Heart right ventricle (tissue), 16 donors: Measurements from ENCODE around the gene MTMR10. TPM values are rescaled to one million over a fixed set of nuclear protein-coding genes. Genes with fewer than 3 reads are reported as not detected.

Experiments
- ATAC-seq, 8 donors: fragments of 200-7000 bp; cut with Tn5 transposase; one replicate each; pipeline ENCODE4 v1.9.1; 2020; ENCODE audit warnings: mild to moderate bottlenecking in 8 of 8, moderate library complexity in 8 of 8, moderate number of reproducible peaks in 1 of 8
- DNase-seq, 2 donors: peaks; one replicate each; pipeline ENCODE4 v3.0.0-alpha.2; 2020
- H3K27ac ChIP-seq, 10 donors: fragments of 200-600 bp; sonication (generic) in 2 of 10; one replicate each; pipeline versions ENCODE4 v1.5.0 to v1.8.0; 2020 to 2022; ENCODE audit warnings: mild to moderate bottlenecking in 3 of 10
- H3K27me3 ChIP-seq, 7 donors: fragments of 200-600 bp; one replicate each; pipeline ENCODE4 v1.8.0; 2021 to 2022; ENCODE audit warnings: mild to moderate bottlenecking in 2 of 7
- H3K36me3 ChIP-seq, 9 donors: fragments of 200-600 bp; sonication (generic) in 1 of 9; one replicate each; pipeline versions ENCODE4 v1.5.0 to v1.8.0; 2020 to 2022; ENCODE audit warnings: mild to moderate bottlenecking in 2 of 9
- H3K4me1 ChIP-seq, 9 donors: fragments of 200-600 bp; sonication (generic) in 1 of 9; one replicate each; pipeline versions ENCODE4 v1.5.0 to v1.8.0; 2020 to 2022; ENCODE audit warnings: mild to moderate bottlenecking in 4 of 9
- H3K4me3 ChIP-seq, 10 donors: fragments of 200-600 bp; sonication (generic) in 2 of 10; one replicate each; pipeline versions ENCODE4 v1.5.0 to v1.8.0; 2020 to 2022; ENCODE audit warnings: mild to moderate bottlenecking in 7 of 10, moderate library complexity in 2 of 10
- H3K9me3 ChIP-seq, 11 donors: fragments of 200-600 bp in 10 of 11; sonication (generic) in 2 of 11; one replicate each; pipeline versions ENCODE4 v1.5.0 to v1.8.0; 2013 to 2022; ENCODE audit warnings: mild to moderate bottlenecking in 2 of 11, control low read depth in 1 of 11, moderate library complexity in 1 of 11
- WGBS, 2 donors: extraction: QIAGEN DNeasy Blood & Tissue Kit; methylation state at CpG; one replicate each; pipeline ENCODE4 v1.1.7; 2013; ENCODE audit warnings: inconsistent platforms in 1 of 2; 5-methylcytosine and 5-hydroxymethylcytosine counted together
- intact Hi-C, 10 donors: fragments of 100-400 bp; cut with DNase I; formaldehyde crosslinking; loops; one replicate each; pipeline versions ENCODE4 v1.11.1 to v1.14.2; 2022
- polyA plus RNA-seq, 2 donors: library from polyadenylated mRNA; stranded (reverse); fragments of 200-250 nt; gene quantifications; one replicate each; pipeline ENCODE4 v1.2.3, GENCODE V29; 2013
- total RNA-seq, 10 donors: library from RNA; stranded (reverse); fragmentation: NEBNext Ultra II Directional in 3 of 10; extraction: Animal tissue kit (Norgen Biotek cat#: 25700) in 3 of 10; gene quantifications; one replicate each; pipeline versions ENCODE4 v1.2.1 to v1.2.4, GENCODE V29; 2021 to 2023
- TF ChIP-seq, protein P1 (sequence below), 9 donors: fragments of 200-600 bp; sonication (generic) in 2 of 9; IDR thresholded peaks; one replicate each; pipeline versions ENCODE4 v1.5.0 to v1.8.0; 2021 to 2022; ENCODE audit warnings: antibody characterized with exemption in 9 of 9, mild to moderate bottlenecking in 5 of 9, moderate library complexity in 1 of 9
- donor health status: Arrhythmogenic right ventricular cardiomyopathy.
- donor health status: ischemic (EF 13 %, LVEDD 7.1; RV severe dilation, severe dysfunction).
- donor health status: healthy with polysubstance abuse.
- donor health status: DM: no; HTN: yes; CAD: no.
- donor health status: DM: no; HTN: no; CAD: no.
- donor health status: ischemic (EF 25% LVEDD 6.9; RV normal size, moderate dysfunction).
- donor health status: ischemic (EF 25% LVEDD 5.7; RV mildly dilated, moderate dysfunction).
- donor health status: healthy.
- donor health status: DM: yes; HTN: yes; CAD: no.
- donor health status: Ischemic cardiomyopathy.
- donor health status: ischemic (EF 35%, LVEDD 5.7; RV mildly dilated, moderate dysfunction).
- donor health status: nonischemic (EF 11% LVEDD 7.7; RV severe dilation, severe dysfunction).
- donor health status: DM: yes; HTN: yes; CAD: no.
- donor health status: PGD.
- donor health status: ischemic (EF 29% LVEDD 5.4; RV normal size, mild dysfunction).
- donor health status: nonischemic (EF 23%, LVEDD 6.1; RV moderate dilation, normal function).

MTMR10 gene
- total and polyA plus RNA-seq, 12 donors = 9.4 to 50.1 (median 29.2) TPM

DNA sequence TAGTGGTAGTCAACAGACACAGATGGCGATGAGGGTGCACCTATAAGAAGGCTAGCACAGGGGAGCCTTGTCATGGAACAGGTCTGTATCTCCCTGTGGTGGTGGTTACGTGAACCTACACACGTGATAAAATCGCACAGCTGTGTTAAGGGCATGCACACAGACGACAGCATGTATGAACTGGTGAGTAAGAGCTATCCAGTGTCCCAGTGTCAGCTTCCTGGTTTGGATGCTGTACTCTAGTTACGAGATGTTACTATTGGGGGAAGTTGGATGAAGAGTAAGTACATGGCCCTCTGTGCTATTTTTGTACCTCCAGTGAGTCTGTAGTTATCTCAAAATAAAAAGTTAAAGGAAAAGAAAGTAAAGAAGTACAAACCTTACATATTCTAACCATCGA lies 38.2 kb downstream of the MTMR10 start:
- ATAC-seq (peak; percentile 33 to 91 (median 78)), DNase-seq (no peak)
- Histone ChIP-seq H3K36me3 (peaks cover 0 to 100% (median 91%) of the 10 kb centered on the region in 9 donors), H3K27me3 (no peaks in the 10 kb centered on the region), H3K4me1 (peaks cover 0 to 27% (median 17%) of the 10 kb centered on the region in 9 donors), H3K4me3 (no peak overlapping the region), H3K27ac (peak overlapping the region in 4 of 10 donors; percentile 35 to 53 (median 47)), H3K9me3 (peaks cover 0 to 10% (median 0%) of the 10 kb centered on the region in 11 donors)
- TF ChIP-seq, protein P1, sequence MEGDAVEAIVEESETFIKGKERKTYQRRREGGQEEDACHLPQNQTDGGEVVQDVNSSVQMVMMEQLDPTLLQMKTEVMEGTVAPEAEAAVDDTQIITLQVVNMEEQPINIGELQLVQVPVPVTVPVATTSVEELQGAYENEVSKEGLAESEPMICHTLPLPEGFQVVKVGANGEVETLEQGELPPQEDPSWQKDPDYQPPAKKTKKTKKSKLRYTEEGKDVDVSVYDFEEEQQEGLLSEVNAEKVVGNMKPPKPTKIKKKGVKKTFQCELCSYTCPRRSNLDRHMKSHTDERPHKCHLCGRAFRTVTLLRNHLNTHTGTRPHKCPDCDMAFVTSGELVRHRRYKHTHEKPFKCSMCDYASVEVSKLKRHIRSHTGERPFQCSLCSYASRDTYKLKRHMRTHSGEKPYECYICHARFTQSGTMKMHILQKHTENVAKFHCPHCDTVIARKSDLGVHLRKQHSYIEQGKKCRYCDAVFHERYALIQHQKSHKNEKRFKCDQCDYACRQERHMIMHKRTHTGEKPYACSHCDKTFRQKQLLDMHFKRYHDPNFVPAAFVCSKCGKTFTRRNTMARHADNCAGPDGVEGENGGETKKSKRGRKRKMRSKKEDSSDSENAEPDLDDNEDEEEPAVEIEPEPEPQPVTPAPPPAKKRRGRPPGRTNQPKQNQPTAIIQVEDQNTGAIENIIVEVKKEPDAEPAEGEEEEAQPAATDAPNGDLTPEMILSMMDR (IDR thresholded peaks at IDR 0.05) = no peak
- intact Hi-C loops = no loop called here
- WGBS, 2 donors = 77 to 81% methylated on average over 7 of the region's 7 CpGs

DNA sequence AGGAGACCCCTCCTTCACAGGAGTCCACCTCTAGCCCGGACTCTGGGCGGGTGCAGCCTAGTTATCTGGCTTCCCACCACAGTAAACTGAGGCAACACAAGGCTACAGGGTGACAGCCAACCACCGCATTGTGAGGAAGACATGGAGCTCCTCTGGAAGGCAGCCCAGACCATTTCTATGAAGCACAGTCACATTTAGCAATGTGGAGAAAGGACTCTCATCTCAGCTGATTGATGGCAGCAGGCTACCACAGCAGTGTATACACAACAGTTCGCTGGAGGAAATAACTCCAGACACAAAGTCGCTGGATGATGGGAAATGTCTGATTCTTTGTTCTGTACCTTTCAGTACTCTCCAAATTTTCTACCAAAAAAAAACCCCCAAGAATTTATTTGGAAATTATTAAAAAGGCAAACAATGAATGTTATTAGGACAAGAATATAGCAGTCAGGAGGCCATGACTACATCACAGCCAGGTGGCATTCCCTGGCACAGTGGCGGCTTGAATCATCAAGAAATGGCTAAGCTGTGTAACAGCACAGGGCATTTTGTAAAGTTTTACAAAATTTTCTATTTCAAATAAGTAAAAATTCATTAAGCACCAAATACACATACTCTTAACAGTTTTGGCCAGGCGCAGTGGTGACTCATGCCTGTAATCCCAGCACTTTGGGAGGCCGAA lies 47.6 kb downstream of the MTMR10 start:
- Histone ChIP-seq H3K4me1 (no peaks in the 10 kb centered on the region), H3K4me3 (no peak overlapping the region), H3K27ac (no peak overlapping the region), H3K9me3 (no peaks in the 10 kb centered on the region), H3K36me3 (peaks cover 0 to 100% (median 86%) of the 10 kb centered on the region in 9 donors), H3K27me3 (no peaks in the 10 kb centered on the region)
- no peak for DNase-seq
- TF ChIP-seq, protein P1 (IDR thresholded peaks at IDR 0.05) = no peak
- 84 to 86% methylated on average over 8 of the region's 8 CpGs for WGBS, 2 donors
- peak in 2 of 8 donors; percentile 26 to 41 for ATAC-seq
- intact Hi-C loops = loop anchor here in 1 of 10 donors (10.0 kb wide), 1 partner anchor 181 kb away; no protein-coding TSS in a partner anchor

DNA sequence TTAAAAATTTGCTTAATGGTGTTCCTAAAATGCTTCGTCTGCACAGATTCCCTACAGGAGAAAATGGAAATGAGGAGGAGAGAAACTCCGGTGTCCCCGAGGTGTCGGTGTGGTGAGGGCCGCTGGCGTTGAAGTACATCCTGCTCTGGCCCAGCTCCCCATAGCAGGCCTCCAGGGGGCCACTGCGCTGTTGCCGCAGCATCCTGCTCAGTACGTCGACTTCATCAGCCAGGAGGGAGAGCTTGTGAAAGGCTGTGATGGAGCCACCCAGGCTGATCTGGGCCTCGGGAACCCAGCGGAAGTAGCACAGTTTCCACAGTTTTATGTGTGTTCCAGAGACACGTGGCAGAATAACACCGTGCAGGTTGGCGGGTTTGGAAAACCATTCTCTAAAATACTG lies 49.9 kb downstream of the MTMR10 start:
- no peaks in the 10 kb centered on the region for H3K4me1 ChIP-seq
- ATAC-seq (peak in 1 of 8 donors; percentile 20), DNase-seq (no peak)
- TF ChIP-seq, protein P1 (IDR thresholded peaks at IDR 0.05) = no peak
- intact Hi-C loops = loop anchor here in 1 of 10 donors (10.0 kb wide), 1 partner anchor 183 kb away; no protein-coding TSS in a partner anchor
- no peaks in the 10 kb centered on the region for H3K27me3 ChIP-seq
- no peak overlapping the region for H3K4me3 ChIP-seq
- H3K36me3 ChIP-seq = peaks cover 0 to 100% (median 86%) of the 10 kb centered on the region in 9 donors
- no peak overlapping the region for H3K27ac ChIP-seq
- no peaks in the 10 kb centered on the region for H3K9me3 ChIP-seq
- WGBS, 2 donors = 83 to 93% methylated on average over 15 of the region's 15 CpGs

DNA sequence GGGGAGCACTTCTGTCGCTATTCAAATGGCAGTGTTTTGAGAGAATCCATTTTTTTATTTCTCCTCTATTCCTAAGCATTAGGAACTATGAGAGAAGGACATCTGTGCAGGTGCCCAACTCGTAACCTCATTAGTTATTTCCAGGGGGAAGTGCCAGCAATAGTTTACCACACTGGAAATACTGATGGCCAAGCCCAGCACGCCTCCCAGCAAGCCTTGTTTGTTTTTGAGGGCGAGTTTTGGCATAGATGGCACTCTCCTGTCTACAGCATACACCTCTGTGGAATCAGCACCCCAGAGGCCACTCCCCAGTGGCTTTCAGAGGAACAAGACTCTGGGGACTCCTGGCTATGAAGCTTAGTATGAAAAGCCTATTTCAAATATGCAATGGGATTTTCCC lies 51.1 kb downstream of the MTMR10 start:
- TF ChIP-seq, protein P1 (IDR thresholded peaks at IDR 0.05) = no peak
- Histone ChIP-seq H3K27me3 (no peaks in the 10 kb centered on the region), H3K4me3 (no peak overlapping the region), H3K4me1 (no peaks in the 10 kb centered on the region), H3K27ac (peak overlapping the region in 1 of 10 donors; percentile 24), H3K9me3 (no peaks in the 10 kb centered on the region), H3K36me3 (peaks cover 0 to 100% (median 85%) of the 10 kb centered on the region in 9 donors)
- DNase-seq (no peak), ATAC-seq (no peak)
- intact Hi-C loops = loop anchor here in 1 of 10 donors (10.0 kb wide), 1 partner anchor 184 kb away; no protein-coding TSS in a partner anchor
- WGBS, 2 donors = 71 to 78% methylated on average over 4 of the region's 4 CpGs
